Prostate gland (tissue), 2 donors: ENCODE data around the gene EIF6. TPM values are rescaled to one million over a fixed set of nuclear protein-coding genes. Genes with fewer than 3 reads are reported as not detected.
"Not testable (repeated sequence)": the region's sequence is repeated elsewhere in the genome, so short reads cannot be mapped to it uniquely, and the experiment has no call there.

Experiments used
- DNase-seq: peaks from one replicate; pipeline ENCODE4 v3.0.0-alpha.2; 2019; ENCODE audit warnings: low spot score
- H3K27ac ChIP-seq, 2 donors: fragments of 200-600 bp; sonication (generic); 2 replicates each; pipeline ENCODE4 v1.5.1; 2017 to 2019
- H3K27me3 ChIP-seq: fragments of 200-600 bp; sonication (generic); replicated peaks from 2 replicates; pipeline ENCODE4 v1.5.1; 2019; ENCODE audit not compliant: insufficient read depth
- H3K36me3 ChIP-seq, 2 donors: fragments of 200-600 bp; sonication (generic); 1 replicate in 1 of 2; 2 replicates in 1 of 2; pipeline versions ENCODE4 v1.5.1 to v1.8.1; 2017 to 2019
- H3K4me1 ChIP-seq: fragments of 200-600 bp; sonication (generic); replicated peaks from 2 replicates; pipeline ENCODE4 v1.5.1; 2019
- H3K4me3 ChIP-seq, 2 donors: fragments of 200-600 bp; sonication (generic); 2 replicates each; pipeline ENCODE4 v1.5.1; 2017 to 2019
- H3K9me3 ChIP-seq: fragments of 200-600 bp; sonication (generic); 2 replicates; pipeline ENCODE4 v1.5.1; 2017
- POLR2A ChIP-seq: fragments of 450-650 bp; IDR thresholded peaks from one replicate; pipeline ENCODE4 v1.6.1; 2016; ENCODE audit warnings: antibody characterized with exemption, mild to moderate bottlenecking
- POLR2AphosphoS5 ChIP-seq: sonication (generic); formaldehyde crosslinking; IDR thresholded peaks from one replicate; pipeline ENCODE4 v1.6.1; 2017; ENCODE audit warnings: antibody characterized with exemption
- WGBS: methylation state at CpG from one replicate; pipeline ENCODE4 v1.1.5; 2018; 5-methylcytosine and 5-hydroxymethylcytosine counted together
- intact Hi-C: fragments of 100-400 bp; cut with DNase I; formaldehyde crosslinking; loops from one replicate; pipeline ENCODE4 v1.14.2; 2022
- total RNA-seq, 2 donors: library from RNA; depleted of rRNA; stranded (reverse); fragments of >200 nt; gene quantifications; one replicate each; pipeline ENCODE4 v1.1.0, GENCODE V29; 2016
- TF ChIP-seq, protein P1 (sequence below), 4 experiments: fragments of 200-600 bp in 2 of 4; fragments of 450-650 bp in 2 of 4; sonication (generic) in 2 of 4; IDR thresholded peaks; 1 replicate in 3 of 4; 2 replicates in 1 of 4; pipeline ENCODE4 v1.5.1; 2016 to 2019; ENCODE audit warnings: antibody characterized with exemption in 4 of 4, mild to moderate bottlenecking in 2 of 4, moderate library complexity in 2 of 4

EIF6 gene
- total RNA-seq, 2 donors from 2014 or later: 78.2 to 93.9 TPM

DNA sequence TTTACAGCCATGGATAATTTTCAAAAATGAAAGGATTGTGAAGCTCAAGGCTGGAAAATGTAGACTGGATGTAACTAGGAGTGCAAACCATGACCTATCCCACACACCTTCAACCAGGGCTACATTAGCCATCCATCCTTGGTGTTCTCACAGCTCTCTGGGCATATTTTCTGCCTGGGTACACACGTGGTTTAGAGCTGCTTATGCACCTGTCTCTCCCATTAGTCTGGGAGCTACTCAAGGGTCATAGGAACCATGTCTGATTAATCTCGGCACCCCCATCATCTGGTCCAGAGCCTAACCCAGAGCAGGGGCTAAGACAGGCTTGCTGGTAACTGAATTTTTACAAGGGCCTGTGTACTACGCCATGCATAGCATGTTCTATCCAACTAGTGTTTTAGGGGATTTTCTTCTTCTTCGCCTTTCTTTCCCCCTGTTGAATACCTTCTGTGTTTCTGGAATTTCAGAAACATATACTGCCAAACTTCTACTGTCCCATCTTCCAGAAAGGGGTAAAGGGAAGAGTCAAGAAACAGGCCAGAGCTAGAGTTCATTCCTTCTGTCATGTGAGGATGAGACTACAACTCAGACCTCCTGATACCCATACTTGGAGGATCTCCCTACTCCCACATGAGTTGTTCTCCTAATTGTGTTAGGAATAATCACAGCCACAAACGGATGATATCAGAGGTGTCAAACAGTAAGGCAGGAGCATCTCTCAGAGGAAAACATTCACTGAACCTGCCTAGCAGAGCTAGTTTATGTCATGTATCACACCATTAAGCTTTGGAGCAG lies 33.0 kb upstream of the EIF6 start:
- no peak for DNase-seq
- TF ChIP-seq POLR2A: no peak
- TF ChIP-seq, protein P1, sequence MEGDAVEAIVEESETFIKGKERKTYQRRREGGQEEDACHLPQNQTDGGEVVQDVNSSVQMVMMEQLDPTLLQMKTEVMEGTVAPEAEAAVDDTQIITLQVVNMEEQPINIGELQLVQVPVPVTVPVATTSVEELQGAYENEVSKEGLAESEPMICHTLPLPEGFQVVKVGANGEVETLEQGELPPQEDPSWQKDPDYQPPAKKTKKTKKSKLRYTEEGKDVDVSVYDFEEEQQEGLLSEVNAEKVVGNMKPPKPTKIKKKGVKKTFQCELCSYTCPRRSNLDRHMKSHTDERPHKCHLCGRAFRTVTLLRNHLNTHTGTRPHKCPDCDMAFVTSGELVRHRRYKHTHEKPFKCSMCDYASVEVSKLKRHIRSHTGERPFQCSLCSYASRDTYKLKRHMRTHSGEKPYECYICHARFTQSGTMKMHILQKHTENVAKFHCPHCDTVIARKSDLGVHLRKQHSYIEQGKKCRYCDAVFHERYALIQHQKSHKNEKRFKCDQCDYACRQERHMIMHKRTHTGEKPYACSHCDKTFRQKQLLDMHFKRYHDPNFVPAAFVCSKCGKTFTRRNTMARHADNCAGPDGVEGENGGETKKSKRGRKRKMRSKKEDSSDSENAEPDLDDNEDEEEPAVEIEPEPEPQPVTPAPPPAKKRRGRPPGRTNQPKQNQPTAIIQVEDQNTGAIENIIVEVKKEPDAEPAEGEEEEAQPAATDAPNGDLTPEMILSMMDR (IDR thresholded peaks at IDR 0.05): no peak
- TF ChIP-seq POLR2AphosphoS5: no peak
- 80% methylated on average over 5 of the region's 5 CpGs for WGBS
- Histone ChIP-seq H3K9me3 (no peaks in the 10 kb centered on the region), H3K27me3 (no peaks in the 10 kb centered on the region), H3K27ac (no peak overlapping the region), H3K36me3 (no peaks in the 10 kb centered on the region), H3K4me1 (peaks cover 6% of the 10 kb centered on the region), H3K4me3 (no peak overlapping the region)
- intact Hi-C loops: no loop called here

DNA sequence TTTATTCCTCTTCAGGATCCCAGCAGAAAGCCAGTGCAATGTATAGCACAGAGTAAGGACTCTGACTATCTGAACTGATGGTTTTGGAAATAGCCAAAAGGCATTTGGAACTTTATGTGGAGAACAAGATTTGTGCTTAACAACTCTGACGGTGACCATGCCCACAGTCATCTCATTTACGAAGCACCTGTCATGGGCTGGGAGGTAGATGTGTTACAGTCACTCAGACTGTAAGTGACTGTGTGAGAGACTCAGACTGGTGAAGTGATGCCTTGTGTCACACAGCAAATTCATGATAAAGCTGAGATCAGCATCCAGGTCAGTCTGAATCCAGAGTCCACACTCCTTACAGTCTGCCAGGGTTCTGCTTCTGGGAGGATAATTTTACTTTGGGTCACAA lies 31.5 kb upstream of the EIF6 start:
- WGBS: 82% methylated on average over 2 of the region's 2 CpGs
- DNase-seq: no peak
- H3K9me3 ChIP-seq: no peaks in the 10 kb centered on the region
- peaks cover 6% of the 10 kb centered on the region for H3K4me1 ChIP-seq
- TF ChIP-seq, protein P1 (IDR thresholded peaks at IDR 0.05): no peak
- TF ChIP-seq POLR2A (no peak), POLR2AphosphoS5 (no peak)
- H3K27me3 ChIP-seq: no peaks in the 10 kb centered on the region
- H3K4me3 ChIP-seq: no peak overlapping the region
- no peak overlapping the region for H3K27ac ChIP-seq
- intact Hi-C loops: no loop called here
- no peaks in the 10 kb centered on the region for H3K36me3 ChIP-seq

DNA sequence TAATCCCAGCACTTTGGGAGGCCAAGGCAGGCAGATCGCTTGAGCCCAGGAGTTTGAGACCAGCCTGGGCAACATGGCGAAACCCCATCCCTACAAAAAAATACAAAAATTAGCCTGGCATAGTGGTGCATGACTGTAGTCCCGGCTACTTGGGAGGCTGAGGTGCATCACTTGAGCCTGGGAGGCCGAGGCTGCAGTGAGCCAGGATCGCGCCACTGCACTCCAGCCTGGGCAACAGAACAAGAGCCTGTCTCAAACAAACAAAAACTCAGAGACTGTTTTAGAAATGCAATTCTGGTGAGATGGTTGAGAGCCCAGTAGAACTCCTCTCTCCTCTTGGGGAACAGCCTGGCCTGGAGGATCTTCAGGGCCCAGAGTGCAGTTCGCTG lies 31.1 kb upstream of the EIF6 start:
- intact Hi-C loops, H3K27ac ChIP-seq, H3K4me3 ChIP-seq, H3K4me1 ChIP-seq, H3K9me3 ChIP-seq, DNase-seq, H3K27me3 ChIP-seq, H3K36me3 ChIP-seq: not testable (repeated sequence)
- WGBS: 88% methylated on average over 7 of the region's 7 CpGs

DNA sequence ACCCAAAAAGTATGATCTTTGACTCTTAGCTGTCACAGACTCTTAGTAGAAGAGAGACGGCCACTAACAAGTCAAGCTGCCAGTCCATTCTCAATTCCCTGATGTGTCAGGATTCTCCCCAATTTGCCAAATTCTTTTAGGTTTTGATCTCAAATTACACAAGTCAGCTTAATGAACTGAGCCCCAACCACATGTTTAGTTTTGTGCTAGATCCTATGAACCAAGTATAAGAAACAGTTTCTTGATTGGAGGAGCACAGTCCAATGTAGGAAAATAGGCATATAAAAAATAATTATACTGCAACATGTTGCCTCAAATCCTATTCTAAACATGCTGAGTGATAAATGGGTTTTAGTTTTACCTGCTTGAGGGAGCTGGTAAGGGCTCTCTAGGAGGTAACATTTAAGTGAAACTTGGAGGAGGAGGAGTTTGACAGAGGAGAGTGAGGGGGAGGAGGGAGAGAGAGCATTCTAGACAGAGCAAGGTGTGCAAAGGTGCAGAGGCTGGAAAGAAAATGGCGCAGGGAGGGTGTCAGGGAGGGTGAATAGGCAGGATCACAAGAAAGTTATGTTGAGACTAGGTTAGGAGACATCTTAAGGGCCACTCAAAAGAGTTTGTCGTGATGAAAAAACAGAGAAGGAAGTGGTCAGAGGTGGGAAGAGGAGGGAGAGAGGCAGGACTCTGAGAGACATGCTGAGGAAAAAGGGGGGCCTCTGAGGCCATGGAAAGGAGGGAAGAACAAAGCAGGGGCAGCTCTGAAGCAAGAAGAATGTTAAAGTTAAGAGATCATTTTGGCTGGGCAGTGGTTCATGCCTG lies 30.5 kb upstream of the EIF6 start:
- no peaks in the 10 kb centered on the region for H3K27me3 ChIP-seq
- DNase-seq: no peak
- H3K9me3 ChIP-seq: no peaks in the 10 kb centered on the region
- intact Hi-C loops: no loop called here
- peaks cover 6% of the 10 kb centered on the region for H3K4me1 ChIP-seq
- H3K4me3 ChIP-seq: no peak overlapping the region
- WGBS: 73% methylated on average over 3 of the region's 3 CpGs
- TF ChIP-seq POLR2A (no peak), POLR2AphosphoS5 (no peak)
- TF ChIP-seq, protein P1 (IDR thresholded peaks at IDR 0.05): no peak
- H3K36me3 ChIP-seq: no peaks in the 10 kb centered on the region
- H3K27ac ChIP-seq: no peak overlapping the region

DNA sequence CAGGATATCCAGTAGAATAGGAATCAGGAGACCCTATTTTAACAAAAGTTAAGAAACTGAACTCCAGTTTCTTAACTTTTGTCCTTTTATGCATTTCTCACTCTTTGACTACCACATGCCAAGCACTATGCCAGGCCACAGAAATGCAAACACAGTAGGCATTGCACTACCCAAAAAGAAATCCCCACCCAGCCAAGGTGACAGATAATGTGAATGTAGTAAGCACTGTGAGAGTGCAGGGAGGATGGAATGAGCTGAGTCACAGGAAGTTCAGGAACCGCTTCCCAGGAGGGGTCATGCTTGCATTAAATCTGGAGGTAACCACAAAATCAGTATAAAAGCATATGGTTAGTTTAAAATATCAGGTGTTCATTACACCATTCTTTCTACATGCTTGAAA lies 27.7 kb upstream of the EIF6 start:
- no peaks in the 10 kb centered on the region for H3K9me3 ChIP-seq
- no peaks in the 10 kb centered on the region for H3K27me3 ChIP-seq
- no peaks in the 10 kb centered on the region for H3K36me3 ChIP-seq
- WGBS: 62% methylated on average over 1 of the region's 1 CpG
- intact Hi-C loops: no loop called here
- TF ChIP-seq, protein P1 (IDR thresholded peaks at IDR 0.05): no peak
- TF ChIP-seq POLR2A (no peak), POLR2AphosphoS5 (peak; percentile 34)
- H3K4me3 ChIP-seq: no peak overlapping the region
- no peak overlapping the region for H3K27ac ChIP-seq
- H3K4me1 ChIP-seq: peaks cover 7% of the 10 kb centered on the region
- DNase-seq: no peak
